Smooth muscle cell (in vitro differentiated cells): Measurements from ENCODE around the gene ASS1. TPM values are rescaled to one million over a fixed set of nuclear protein-coding genes. Genes with fewer than 3 reads are reported as not detected.

Experiments used
- DNase-seq: peaks from one replicate; lab custom pipeline; 2025; ENCODE audit not compliant: unreplicated experiment; lab: John Stamatoyannopoulos, UW
- H2AFZ ChIP-seq: fragments of 200-600 bp; sonication (generic); 2 replicates; pipeline ENCODE4 v1.6.0; 2016; ENCODE audit warnings: antibody characterized with exemption, low read depth, mild to moderate bottlenecking
- H3F3A ChIP-seq: fragments of 200-600 bp; sonication (generic); 2 replicates; pipeline ENCODE4 v1.6.0; 2017; ENCODE audit warnings: antibody characterized with exemption, low read depth
- H3K27ac ChIP-seq: fragments of 200-600 bp; sonication (generic); 2 replicates; pipeline ENCODE4 v1.5.1; 2016; ENCODE audit warnings: low read depth, mild to moderate bottlenecking
- H3K27me3 ChIP-seq: fragments of 200-600 bp; sonication (generic); 2 replicates; pipeline ENCODE4 v1.6.1; 2016; ENCODE audit warnings: low read depth, mild to moderate bottlenecking
- H3K36me3 ChIP-seq: fragments of 200-600 bp; sonication (generic); 2 replicates; pipeline ENCODE4 v1.5.1; 2016; ENCODE audit warnings: low read depth
- H3K4me1 ChIP-seq: fragments of 200-600 bp; sonication (generic); 2 replicates; pipeline ENCODE4 v1.5.1; 2016; ENCODE audit warnings: low read depth
- H3K4me2 ChIP-seq: fragments of 200-600 bp; sonication (generic); 2 replicates; pipeline ENCODE4 v1.6.0; 2016; ENCODE audit warnings: mild to moderate bottlenecking
- H3K4me3 ChIP-seq: fragments of 200-600 bp; sonication (generic); 2 replicates; pipeline ENCODE4 v1.5.1; 2016; ENCODE audit warnings: mild to moderate bottlenecking
- H3K79me2 ChIP-seq: fragments of 200-600 bp; sonication (generic); 2 replicates; pipeline ENCODE4 v1.6.0; 2016; ENCODE audit warnings: low read depth, mild to moderate bottlenecking
- H3K9ac ChIP-seq: fragments of 200-600 bp; sonication (generic); 2 replicates; pipeline ENCODE4 v1.6.0; 2016; ENCODE audit warnings: low read depth
- H3K9me3 ChIP-seq: fragments of 200-600 bp; sonication (generic); replicated peaks from 2 replicates; pipeline ENCODE4 v1.5.1; 2016; ENCODE audit warnings: low read depth
- H4K20me1 ChIP-seq: fragments of 200-600 bp; sonication (generic); 2 replicates; pipeline ENCODE4 v1.6.0; 2016; ENCODE audit warnings: low read depth
- WGBS: methylation state at CpG from one replicate; pipeline ENCODE4 v1.1.7; 2016; ENCODE audit warnings: low lambda C conversion rate; 5-methylcytosine and 5-hydroxymethylcytosine counted together
- polyA plus RNA-seq: library from polyadenylated mRNA; unstranded; fragments of >200 nt; fragmentation: Nextera tagmentation; extraction: Ambion mirVana; gene quantifications from 2 replicates; pipeline ENCODE4 v1.2.1, GENCODE V29; 2016
- total RNA-seq: library from RNA; depleted of rRNA; stranded (reverse); fragments of >200 nt; gene quantifications from 2 replicates; pipeline ENCODE4 v1.2.3, GENCODE V29; 2014
- TF ChIP-seq, protein P1 (sequence below): fragments of 200-600 bp; sonication (generic); IDR thresholded peaks from 2 replicates; pipeline ENCODE4 v1.5.1; 2017; ENCODE audit warnings: borderline replicate concordance, mild to moderate bottlenecking, antibody characterized with exemption; ENCODE audit not compliant: insufficient read depth, poor library complexity, severe bottlenecking

Gene ASS1
- total and polyA plus RNA-seq, 2 experiments from 2014 or later: 78.2 to 81.5 TPM

DNA sequence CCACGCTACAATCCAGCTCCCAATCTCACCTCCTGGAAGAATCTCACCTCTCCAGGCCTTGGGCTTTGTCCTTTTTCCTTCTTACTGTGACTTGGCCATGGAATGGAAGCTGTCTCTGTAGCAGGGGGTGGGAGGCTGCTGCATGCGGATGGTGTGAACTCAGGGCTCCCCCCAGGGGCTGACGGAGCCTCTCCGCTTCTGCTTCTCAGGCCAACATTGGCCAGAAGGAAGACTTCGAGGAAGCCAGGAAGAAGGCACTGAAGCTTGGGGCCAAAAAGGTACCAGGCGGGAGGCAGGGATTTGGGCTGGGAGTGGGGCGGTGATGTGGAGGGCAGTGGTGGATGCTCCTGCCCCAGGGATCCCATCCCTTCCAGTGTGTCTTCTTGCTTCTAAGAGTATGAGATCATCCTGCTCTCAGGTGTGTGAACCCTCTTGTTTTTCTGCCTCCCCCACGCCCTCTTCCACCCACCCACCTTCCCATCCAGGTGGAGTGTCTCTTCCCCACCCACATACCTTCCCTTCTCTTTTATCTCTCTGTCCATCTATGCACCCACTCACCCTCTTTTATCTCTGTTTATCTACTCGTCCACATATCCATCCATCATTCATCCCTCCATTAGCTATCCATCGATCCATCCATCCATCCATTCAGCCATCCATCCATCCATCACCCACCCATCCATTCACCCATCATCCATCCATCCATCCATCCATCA is 9.5 kb downstream of the ASS1 start:
- H4K20me1 ChIP-seq: peaks cover 31% of the 10 kb centered on the region
- H3K4me3 ChIP-seq: no peak overlapping the region
- H3K79me2 ChIP-seq: no peaks in the 10 kb centered on the region
- H3K27me3 ChIP-seq: no peaks in the 10 kb centered on the region
- no peak for DNase-seq
- no peak overlapping the region for H2AFZ ChIP-seq
- H3K27ac ChIP-seq: no peak overlapping the region
- H3F3A ChIP-seq: no peaks in the 10 kb centered on the region
- no peak overlapping the region for H3K9ac ChIP-seq
- H3K36me3 ChIP-seq: no peaks in the 10 kb centered on the region
- 96% methylated on average over 9 of the region's 10 CpGs for WGBS
- no peaks in the 10 kb centered on the region for H3K9me3 ChIP-seq
- no peaks in the 10 kb centered on the region for H3K4me1 ChIP-seq
- TF ChIP-seq, protein P1, sequence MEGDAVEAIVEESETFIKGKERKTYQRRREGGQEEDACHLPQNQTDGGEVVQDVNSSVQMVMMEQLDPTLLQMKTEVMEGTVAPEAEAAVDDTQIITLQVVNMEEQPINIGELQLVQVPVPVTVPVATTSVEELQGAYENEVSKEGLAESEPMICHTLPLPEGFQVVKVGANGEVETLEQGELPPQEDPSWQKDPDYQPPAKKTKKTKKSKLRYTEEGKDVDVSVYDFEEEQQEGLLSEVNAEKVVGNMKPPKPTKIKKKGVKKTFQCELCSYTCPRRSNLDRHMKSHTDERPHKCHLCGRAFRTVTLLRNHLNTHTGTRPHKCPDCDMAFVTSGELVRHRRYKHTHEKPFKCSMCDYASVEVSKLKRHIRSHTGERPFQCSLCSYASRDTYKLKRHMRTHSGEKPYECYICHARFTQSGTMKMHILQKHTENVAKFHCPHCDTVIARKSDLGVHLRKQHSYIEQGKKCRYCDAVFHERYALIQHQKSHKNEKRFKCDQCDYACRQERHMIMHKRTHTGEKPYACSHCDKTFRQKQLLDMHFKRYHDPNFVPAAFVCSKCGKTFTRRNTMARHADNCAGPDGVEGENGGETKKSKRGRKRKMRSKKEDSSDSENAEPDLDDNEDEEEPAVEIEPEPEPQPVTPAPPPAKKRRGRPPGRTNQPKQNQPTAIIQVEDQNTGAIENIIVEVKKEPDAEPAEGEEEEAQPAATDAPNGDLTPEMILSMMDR: no peak
- no peak overlapping the region for H3K4me2 ChIP-seq

DNA sequence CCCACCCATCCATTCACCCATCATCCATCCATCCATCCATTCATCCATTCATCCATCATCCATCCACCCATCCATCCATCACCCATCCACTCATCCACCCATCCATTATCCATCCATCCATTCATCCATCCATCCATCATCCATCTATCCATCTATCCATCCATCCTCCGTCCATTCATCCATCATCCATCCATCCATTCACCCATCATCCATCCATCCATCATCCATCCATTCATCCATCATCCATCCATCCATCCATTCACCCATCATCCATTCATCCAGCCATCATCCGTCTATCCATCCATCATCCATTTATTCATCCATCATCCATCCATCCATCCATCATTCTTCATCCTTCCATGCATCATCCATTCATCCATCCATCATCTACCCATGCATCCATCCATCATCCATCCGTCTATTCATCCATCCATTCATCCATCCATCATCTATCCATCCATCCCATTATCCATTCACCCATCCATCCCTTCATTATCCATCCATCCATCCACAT is 10.1 kb downstream of the ASS1 start:
- Histone ChIP-seq H3K9me3 (no peaks in the 10 kb centered on the region), H3K4me3 (no peak overlapping the region), H3K9ac (no peak overlapping the region), H2AFZ (no peak overlapping the region), H3K36me3 (no peaks in the 10 kb centered on the region), H3K27ac (no peak overlapping the region), H3K4me1 (no peaks in the 10 kb centered on the region), H3F3A (no peaks in the 10 kb centered on the region), H4K20me1 (peaks cover 31% of the 10 kb centered on the region), H3K27me3 (no peaks in the 10 kb centered on the region), H3K79me2 (no peaks in the 10 kb centered on the region), H3K4me2 (no peak overlapping the region)
- 32% methylated on average over 3 of the region's 3 CpGs for WGBS
- TF ChIP-seq, protein P1: no peak
- DNase-seq: no peak

DNA sequence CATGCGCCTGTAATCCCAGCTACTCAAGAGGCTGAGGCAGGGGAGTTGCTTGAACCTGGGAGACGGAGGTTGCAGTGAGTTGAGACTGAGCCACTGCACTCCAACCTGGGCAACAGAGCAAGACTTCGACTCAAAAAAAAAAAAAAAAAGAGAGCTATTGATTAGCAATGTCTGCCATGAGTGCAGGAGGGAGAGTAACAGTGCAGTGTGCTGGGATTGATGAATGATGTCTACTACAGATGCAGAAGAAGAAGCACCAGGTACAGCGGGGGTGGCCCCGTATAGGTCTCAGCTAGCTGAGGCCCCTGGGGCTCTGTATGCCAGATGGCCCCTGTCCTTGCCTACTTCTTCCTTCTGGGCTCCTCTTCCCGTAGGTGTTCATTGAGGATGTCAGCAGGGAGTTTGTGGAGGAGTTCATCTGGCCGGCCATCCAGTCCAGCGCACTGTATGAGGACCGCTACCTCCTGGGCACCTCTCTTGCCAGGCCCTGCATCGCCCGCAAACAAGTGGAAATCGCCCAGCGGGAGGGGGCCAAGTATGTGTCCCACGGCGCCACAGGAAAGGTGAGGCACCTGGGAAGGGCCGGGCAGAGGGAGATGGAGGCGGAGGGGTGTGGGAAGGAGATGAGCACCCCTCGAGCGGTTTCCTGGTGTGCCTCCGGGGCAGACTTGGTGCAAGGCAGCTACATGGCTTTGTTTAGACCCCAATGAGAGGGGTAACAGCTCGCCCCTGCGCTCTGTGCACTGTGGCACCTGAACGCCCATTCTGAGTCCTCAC is 13.5 kb downstream of the ASS1 start:
- no peak for DNase-seq
- H3K9me3 ChIP-seq: no peaks in the 10 kb centered on the region
- no peaks in the 10 kb centered on the region for H3K4me1 ChIP-seq
- WGBS: 95% methylated on average over 23 of the region's 23 CpGs
- no peak overlapping the region for H3K27ac ChIP-seq
- peaks cover 14% of the 10 kb centered on the region for H4K20me1 ChIP-seq
- no peak overlapping the region for H3K9ac ChIP-seq
- H2AFZ ChIP-seq: no peak overlapping the region
- H3K4me2 ChIP-seq: no peak overlapping the region
- no peaks in the 10 kb centered on the region for H3K27me3 ChIP-seq
- no peaks in the 10 kb centered on the region for H3F3A ChIP-seq
- H3K79me2 ChIP-seq: no peaks in the 10 kb centered on the region
- TF ChIP-seq, protein P1: no peak
- H3K36me3 ChIP-seq: no peaks in the 10 kb centered on the region
- no peak overlapping the region for H3K4me3 ChIP-seq
